Fibroblast of upper back skin (primary cell): ENCODE measurements around the gene TUBB.
"Not testable (repeated sequence)": the region's sequence is repeated elsewhere in the genome, so short reads cannot be mapped to it uniquely, and the experiment has no call there.

Experiments
- DNase-seq: peaks from one replicate; pipeline ENCODE4 v3.0.0-alpha.2; 2013

Gene TUBB

DNA sequence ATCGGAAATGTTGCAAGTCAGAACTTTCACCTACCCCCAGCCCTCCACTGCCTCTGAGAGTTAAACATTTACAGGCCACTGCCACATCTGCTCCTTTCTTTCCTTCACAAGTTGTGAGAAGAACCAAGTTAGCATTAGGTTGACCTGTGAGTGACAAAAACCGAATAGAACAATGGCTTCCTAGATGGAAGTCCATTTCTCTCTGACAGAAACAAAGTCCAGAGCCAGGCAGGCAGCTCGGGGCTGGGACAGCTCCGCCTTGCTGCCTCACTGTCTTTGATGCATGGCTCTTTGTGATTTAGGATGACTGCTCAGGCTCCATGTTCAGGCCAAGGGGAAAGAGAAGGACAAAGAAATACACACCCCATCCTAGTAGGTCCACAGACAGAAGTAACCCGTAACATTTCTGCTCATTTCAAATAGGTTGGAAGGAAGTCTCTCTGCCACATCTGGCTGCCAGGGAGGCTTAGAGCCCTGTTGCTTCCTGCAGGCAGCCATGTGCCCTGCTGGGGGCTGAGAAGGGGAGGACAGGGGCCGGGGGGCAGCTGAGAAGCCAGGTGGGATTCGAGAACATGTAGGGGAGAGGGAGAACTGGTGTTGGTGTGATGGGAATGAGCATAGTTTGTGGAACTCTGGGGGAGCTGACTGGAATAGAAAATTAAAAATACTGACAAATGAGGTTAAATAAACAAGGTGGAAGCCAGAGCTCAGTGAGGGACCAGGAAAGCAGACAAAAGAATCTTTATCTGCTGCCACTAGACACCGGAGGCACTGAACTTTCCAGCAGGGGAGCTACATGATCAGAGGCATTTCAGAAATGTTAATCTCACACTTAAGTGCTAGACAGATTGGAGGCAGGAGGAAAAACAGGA is 43.7 kb downstream of the TUBB start:
- DNase-seq = peak; percentile 73

DNA sequence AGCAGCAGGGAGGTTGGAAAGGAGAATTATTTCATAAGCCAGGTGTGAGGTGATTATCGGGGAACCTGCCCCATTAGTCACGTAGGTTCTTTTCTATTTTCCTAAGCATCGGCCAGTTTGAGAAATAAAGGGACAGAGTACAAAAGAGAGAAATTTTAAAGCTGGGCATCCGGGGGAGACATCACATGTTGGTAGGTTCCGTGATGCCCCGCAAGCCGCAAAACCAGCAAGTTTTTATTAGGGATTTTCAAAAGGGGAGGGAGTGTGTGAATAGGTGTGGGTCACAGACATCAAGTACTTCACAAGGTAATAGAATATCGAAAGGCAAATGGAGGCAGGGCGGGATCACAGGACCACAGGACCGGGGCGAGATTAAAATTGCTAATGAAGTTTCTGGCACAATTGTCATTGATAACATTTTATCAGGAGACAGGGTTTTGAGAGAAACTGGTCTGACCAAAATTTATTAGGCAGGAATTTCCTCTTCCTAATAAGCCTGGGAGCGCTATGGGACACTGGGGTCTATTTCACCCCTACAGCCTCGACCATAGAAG is 44.4 kb downstream of the TUBB start:
- not testable (repeated sequence) for DNase-seq

DNA sequence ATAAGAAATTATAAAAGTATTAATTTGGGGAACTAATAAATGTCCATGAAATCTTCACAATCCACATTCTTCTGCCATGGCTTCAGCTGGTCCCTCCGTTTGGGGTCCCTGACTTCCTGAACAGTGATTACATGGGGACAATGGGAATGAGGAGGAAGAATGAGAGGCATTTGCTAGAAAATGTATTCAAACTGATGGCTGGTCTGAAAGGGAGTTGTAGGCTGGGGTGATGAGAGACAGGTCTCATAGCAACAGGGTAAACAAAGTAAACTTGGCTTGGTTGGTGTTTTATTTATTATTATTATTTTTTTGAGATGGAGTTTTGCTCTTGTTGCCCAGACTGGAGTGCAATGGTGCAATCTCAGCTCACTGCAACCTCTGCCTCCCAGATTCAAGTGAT is 45.3 kb downstream of the TUBB start:
- not testable (repeated sequence) for DNase-seq

DNA sequence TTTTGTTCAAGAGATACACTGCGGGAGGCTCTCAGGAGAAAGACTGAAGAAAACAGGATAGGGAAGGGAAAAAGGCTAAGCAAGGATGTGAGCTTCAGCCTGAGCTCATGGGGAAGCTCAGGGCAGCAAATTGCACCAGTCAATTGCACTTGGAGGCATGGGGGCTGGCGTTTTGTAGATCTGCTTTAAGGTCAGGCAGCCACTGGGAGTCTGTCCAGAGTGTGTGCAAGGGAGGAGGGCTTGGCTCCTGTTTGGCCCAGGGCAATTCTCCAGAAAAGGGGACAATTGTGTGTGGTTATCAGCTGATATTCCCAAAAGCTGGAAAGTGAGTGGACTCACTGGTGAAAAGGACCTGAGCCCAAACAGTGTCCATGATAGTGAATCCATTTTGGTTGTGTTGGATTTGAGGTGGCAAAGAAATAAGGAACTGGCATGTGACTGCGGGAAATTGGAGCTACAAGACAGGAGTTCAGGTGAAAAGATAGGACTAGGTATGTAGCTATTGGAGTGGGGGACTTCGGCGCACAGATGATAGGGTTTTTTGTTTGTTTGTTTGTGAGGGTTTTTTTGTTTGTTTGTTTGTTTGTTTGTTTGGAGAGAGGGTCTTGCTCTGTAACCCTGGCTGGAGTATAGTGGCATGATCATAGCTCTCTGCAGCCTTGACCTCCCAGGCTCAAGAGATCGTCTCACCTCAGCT is 46.5 kb downstream of the TUBB start:
- DNase-seq = no peak

DNA sequence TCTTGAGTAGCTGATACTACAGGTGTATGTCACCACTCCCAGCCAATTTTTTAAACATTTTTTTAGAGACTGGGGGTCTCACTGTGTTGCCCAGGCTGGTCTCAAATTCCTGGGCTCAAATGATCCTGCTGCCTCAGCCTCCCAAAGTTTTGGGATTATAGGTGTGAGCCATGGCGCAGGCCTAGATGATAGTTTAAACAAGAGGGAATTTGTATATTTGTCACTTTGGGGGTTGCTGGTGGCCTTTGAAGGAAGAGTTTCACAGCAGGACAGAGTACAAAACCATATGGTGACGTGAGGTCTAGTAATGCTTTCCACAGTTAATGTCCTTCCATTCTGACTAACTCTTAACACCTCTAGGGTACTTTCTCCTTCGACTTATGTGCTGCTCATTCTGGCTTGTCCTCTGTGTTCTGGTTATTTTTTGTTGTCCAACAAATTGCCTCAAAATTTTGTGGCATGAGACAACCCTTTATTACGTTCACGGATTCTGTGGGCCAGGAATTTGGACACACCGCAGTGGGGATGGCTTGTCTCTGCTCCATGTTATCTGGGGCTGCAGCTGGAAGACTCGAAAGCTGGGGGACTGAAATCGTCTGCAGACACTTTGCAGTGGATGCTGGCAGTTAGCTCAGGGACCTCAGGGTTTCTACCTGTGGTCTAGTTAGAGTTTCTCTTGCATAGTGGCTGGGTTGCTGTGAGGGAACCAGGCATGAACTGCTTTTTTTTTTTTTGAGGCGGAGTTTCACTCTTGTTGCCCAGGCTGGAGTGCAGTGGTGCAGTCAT is 47.2 kb downstream of the TUBB start:
- no peak for DNase-seq

DNA sequence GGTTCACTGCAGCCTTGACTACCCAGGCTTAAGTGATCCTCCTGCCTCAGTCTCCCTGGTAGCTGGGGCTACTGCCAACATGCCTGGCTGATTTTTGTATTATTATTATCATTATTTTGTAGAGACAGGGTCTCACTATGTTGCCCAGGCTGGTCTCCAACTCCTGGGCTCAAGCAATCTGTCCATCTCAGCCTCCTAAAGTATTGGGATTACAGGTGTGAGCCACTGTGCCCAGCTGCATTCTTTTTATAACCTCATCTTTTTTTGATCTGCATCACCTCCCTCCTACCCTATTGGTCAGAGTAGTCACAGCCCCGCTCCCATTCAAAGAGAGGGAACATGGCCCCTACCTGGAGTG is 47.8 kb downstream of the TUBB start:
- DNase-seq = no peak

DNA sequence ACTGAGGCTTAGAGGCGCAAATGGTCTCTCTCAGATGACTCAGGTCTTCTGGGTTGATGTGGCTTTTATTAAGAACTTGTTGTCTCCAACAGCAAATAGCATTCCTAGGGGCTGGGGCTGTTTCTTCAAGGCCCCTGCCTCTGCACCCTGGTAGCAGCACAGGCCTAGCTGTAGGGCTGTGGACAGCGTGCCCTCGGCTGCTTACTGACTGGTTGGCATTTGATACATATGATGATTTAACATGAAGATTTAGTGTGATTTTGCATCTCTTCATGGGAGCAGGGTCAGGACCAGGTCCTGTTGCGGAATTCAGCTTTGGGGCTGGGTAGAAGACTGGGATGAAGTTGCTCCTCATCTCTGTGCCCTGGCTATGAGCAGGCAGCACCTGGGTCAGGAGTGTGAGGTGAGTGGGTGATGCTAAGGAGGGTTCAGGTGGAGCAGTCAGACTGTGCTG is 48.5 kb downstream of the TUBB start:
- no peak for DNase-seq

DNA sequence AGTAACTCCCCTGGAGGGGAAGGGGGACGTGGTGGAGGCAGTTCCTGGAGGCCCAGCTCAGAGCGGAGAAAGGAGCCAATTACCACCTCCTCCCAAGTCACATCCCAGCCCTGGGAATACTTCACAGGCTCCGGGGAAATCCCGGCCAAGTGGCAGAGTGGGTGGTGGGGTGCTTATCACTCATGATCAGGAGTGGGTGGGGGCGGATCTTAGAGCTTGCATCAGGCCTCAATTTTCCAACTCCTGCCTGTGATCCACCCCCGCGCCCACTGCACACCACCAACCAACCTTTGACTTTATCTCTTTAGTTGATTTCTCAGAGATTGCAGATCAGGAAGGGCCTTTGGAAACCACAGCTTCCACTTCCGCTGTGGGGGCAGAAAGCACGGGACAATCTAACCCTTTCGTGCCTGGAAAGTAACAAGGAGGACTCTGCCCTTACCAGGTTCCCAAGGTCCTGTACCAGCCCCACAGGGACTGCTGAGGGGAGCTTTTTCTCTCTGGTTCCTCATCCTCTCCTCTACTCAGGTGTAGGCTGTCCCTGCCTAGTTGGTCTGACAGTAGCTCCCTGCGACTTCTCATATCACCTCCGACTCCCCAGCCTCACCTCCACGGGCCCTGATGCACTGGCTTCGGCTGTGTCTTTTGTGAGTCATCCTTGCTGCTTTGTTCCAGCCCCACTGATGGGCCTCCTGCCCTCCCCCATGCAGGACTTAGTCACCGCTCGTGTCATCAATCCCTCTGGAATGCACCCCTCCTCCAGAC is 49.1 kb downstream of the TUBB start:
- peak; percentile 97 for DNase-seq

DNA sequence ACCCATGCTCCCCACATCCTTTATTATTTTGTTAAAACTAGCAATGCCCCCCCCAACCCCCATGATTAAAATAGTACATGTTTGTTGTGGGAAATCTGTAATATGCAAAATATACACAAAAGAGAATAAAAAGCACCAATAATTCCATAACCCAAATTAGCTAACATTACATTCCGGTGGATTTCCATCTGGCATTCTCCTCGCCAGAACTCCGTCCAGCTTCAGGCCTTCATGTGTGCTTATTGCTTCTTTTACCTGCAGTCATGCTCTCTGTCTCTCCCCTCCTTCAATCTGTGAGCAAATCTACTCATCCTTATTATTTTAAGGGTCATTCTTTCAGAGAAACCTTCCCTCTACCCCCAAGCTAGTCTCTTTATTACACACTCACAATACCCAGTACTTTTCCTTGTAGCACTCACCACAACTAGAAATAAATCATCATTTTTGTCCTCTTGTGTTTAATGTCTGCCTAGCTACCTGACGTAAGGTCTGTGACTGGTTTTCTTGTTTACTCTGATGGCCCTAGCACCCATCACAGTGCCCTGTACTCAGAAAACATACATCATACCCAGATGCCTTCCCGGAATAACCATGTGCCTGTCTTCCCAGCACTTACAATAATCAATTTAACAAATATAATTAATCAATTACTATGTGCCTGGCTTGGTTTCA is 49.8 kb downstream of the TUBB start:
- DNase-seq = peak; percentile 43

DNA sequence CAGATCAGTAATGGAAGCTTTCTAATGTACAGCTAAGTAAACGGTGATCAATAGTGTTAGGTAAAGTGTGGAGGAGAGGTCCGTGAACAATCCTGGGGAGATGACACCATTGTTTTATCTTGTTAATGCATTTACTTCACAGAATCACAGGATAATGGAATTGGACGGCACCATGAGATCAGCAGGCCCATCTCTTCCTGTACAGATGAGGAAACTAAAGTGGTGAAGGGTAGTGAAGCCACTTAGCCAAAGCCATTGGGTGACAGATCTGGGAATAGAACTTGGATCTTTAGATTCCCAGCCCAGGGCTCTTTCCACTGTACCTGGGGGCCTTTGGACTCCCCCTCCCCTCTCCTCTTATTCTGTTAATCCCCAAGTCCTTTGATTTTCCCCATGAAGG is 50.4 kb downstream of the TUBB start:
- no peak for DNase-seq

DNA sequence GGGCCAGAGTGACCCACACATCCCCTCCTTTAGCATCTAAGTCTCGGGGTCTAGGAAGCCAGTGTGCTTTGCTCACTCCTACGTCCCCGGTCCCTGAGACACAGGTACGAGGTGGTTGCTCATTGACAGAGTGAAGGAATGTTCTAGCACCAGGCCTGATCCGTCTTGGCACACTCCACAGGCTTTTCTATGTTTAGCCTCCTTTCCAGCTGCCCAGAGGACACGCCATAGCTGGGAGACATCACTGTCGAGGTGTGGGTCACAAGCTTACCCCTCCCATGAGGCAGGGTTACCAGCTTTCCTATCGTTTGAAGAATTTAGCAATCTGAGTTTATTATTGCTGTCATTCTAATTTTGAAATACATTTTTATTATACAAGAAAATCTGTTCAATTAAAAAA is 54.5 kb downstream of the TUBB start:
- no peak for DNase-seq
